Stimulated activated naive CD8-positive, alpha-beta T cell treated with anti-CD3 and anti-CD28 coated beads, Interleukin-15, Interleukin-2, amounts not matched to agents 100 ng/mL and 50 ng/mL, for 24 hours (primary cell): ENCODE results near the gene DTX1.

ENCODE experiments used
- H3K27ac Mint-ChIP-seq: one replicate; pipeline ENCODE4 v1.8.0; 2021; ENCODE audit warnings: mild to moderate bottlenecking, mixed read lengths
- H3K27me3 Mint-ChIP-seq: one replicate; pipeline ENCODE4 v1.8.0; 2021; ENCODE audit warnings: mixed read lengths
- H3K36me3 Mint-ChIP-seq: one replicate; pipeline ENCODE4 v1.8.0; 2021; ENCODE audit warnings: low read depth, mixed read lengths
- H3K4me1 Mint-ChIP-seq: one replicate; pipeline ENCODE4 v1.8.0; 2021; ENCODE audit warnings: low read depth, mixed read lengths
- H3K4me3 Mint-ChIP-seq: one replicate; pipeline ENCODE4 v1.8.0; 2021; ENCODE audit warnings: mild to moderate bottlenecking, mixed read lengths
- H3K9me3 Mint-ChIP-seq: one replicate; pipeline ENCODE4 v1.8.0; 2021; ENCODE audit warnings: mixed read lengths

DTX1 gene

DNA sequence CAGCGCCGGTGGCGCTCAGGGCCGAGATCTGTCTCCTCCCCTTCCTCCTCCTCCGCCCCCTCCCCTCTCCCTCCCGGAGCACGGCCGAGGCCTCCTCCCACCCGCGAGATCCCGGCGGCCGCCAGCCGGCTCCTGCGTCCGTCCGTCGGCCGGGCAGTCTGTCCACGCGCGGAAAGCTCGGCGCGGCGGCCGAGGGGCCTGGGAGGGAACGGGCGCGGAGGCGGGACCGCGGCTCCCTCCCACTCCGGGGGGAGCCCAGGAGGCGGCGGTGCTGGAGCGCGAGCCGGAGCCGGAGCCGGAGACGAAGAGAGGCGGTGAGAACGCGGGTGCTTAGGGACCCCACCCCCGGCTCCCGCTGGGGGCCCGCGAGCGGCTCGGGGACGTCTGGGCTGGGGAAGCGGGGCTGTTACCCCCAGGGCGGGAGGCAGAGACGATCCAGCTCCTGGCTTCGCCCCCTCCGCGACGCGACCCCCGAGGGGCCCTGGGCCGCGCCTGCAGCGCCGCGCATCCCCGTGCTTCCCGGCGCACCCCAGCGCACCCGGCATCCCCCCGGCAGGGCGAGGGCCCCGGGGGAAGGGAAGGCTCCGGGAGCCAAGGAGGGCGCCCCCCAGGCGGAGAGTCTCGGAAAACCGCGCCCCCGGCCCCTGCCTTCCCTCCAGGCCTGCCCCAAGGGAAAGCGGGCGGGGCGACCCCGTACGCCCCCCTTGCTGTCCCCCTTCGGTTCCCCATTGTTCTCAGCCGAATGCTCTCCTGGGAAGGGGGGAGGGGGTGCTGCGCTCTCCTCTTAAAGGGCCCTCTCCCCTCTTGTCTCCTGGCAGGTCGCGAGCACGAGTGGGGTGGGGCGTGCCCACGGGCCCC lies at the start of gene DTX1:
Gene DTX1, plus strand, starts transcription at position 100 of the 858 bp plus-strand sequence. CDS start 1,463 bp downstream, outside the sequence.
- H3K4me3 Mint-ChIP-seq: peak within 1 kb of the TSS; percentile 59

GRCh38 chr12:113007166-113007565 lies 49.4 kb upstream of the DTX1 start:
- peaks cover 10% of the 10 kb centered on the region for H3K9me3 Mint-ChIP-seq
- no peak overlapping the region for H3K4me3 Mint-ChIP-seq
- H3K36me3 Mint-ChIP-seq: peaks cover 91% of the 10 kb centered on the region
- no peaks in the 10 kb centered on the region for H3K4me1 Mint-ChIP-seq
- H3K27me3 Mint-ChIP-seq: no peaks in the 10 kb centered on the region
- no peak overlapping the region for H3K27ac Mint-ChIP-seq

More for the DNA sequence above, at the start of gene DTX1:
- no peaks in the 10 kb centered on the region for H3K27me3 Mint-ChIP-seq
- H3K36me3 Mint-ChIP-seq: no peaks in the 10 kb centered on the region
- H3K4me1 Mint-ChIP-seq: peaks cover 10% of the 10 kb centered on the region
- no peaks in the 10 kb centered on the region for H3K9me3 Mint-ChIP-seq
- H3K27ac Mint-ChIP-seq: no peak within 1 kb of the TSS

GRCh38 chr12:113010701-113011100 lies 45.8 kb upstream of the DTX1 start:
- Mint-ChIP-seq H3K9me3 (peaks cover 10% of the 10 kb centered on the region), H3K4me1 (no peaks in the 10 kb centered on the region), H3K27ac (no peak overlapping the region), H3K27me3 (no peaks in the 10 kb centered on the region), H3K4me3 (no peak overlapping the region), H3K36me3 (peaks cover 60% of the 10 kb centered on the region)

DNA sequence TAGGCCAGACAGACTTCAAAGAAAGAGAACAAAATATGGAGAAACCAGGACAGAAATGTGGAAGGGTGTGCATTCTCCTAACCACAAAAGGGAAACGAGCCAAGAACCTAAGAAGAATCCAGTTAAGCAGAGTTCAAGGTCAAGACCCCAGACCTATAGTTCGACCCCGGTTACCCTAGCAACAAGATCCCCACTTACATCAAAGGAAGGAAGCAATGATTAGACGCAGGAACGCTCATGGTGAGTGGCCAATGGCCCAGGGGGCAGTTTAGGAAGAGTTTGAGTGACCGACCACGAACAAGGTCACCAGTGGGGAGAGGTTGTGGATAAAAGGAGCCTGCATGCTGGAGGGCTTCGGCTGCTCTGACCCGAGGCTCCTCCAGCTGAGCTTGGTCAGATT lies 42.0 kb upstream of the DTX1 start:
- Mint-ChIP-seq H3K9me3 (peaks cover 10% of the 10 kb centered on the region), H3K4me1 (no peaks in the 10 kb centered on the region), H3K36me3 (peaks cover 26% of the 10 kb centered on the region), H3K27me3 (no peaks in the 10 kb centered on the region), H3K27ac (no peak overlapping the region), H3K4me3 (no peak overlapping the region)

DNA sequence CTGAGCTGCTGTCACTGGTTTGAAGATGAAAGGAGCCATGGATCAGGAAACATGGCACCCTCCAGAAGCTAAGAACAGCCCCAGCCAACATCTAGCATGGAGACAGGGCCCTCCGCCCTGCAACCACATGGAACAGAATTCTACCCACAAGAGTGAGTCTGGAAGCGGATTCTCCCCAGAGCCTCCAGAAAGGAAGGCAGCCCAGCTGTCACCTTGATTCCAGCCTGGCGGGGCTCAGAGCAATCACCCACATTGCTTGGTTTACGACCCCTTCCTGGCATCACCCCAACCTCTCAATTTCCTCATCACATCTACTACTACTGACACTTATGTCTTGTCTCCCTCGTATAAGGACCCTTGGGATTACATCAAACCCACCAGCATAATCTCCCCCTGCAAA lies 39.7 kb upstream of the DTX1 start:
- Mint-ChIP-seq H3K36me3 (peaks cover 4% of the 10 kb centered on the region), H3K4me3 (no peak overlapping the region), H3K27me3 (no peaks in the 10 kb centered on the region), H3K4me1 (no peaks in the 10 kb centered on the region), H3K9me3 (peaks cover under 1% of the 10 kb centered on the region), H3K27ac (no peak overlapping the region)

DNA sequence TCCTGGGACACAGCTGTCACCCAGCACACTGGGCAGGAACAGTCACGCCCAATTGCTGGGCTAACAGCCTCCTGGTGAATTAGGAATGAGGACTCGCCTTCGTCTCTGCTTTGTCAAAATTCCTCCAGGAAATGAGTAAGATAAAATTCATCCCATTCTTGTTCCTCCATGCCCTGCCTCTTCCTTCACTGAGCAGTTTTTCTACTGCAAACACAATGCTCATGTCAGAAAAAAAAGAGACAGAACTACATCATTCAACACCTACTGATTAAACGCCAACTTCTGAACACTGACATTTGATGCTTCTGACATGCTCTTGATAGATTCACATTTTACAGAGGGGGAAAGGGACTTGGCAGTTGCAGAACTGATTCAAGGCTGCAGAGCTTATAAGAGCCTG lies 37.5 kb upstream of the DTX1 start:
- Mint-ChIP-seq H3K36me3 (no peaks in the 10 kb centered on the region), H3K27ac (no peak overlapping the region), H3K27me3 (no peaks in the 10 kb centered on the region), H3K4me1 (peaks cover 13% of the 10 kb centered on the region), H3K4me3 (no peak overlapping the region), H3K9me3 (no peaks in the 10 kb centered on the region)

GRCh38 chr12:113021500-113021899 lies 35.0 kb upstream of the DTX1 start:
- H3K27ac Mint-ChIP-seq: no peak overlapping the region
- peaks cover 13% of the 10 kb centered on the region for H3K4me1 Mint-ChIP-seq
- H3K36me3 Mint-ChIP-seq: no peaks in the 10 kb centered on the region
- no peak overlapping the region for H3K4me3 Mint-ChIP-seq
- H3K9me3 Mint-ChIP-seq: no peaks in the 10 kb centered on the region
- H3K27me3 Mint-ChIP-seq: no peaks in the 10 kb centered on the region

GRCh38 chr12:113022563-113023297 lies 33.8 kb upstream of the DTX1 start:
- Mint-ChIP-seq H3K9me3 (no peaks in the 10 kb centered on the region), H3K27ac (no peak overlapping the region), H3K27me3 (no peaks in the 10 kb centered on the region), H3K4me1 (peaks cover 13% of the 10 kb centered on the region), H3K4me3 (no peak overlapping the region), H3K36me3 (no peaks in the 10 kb centered on the region)

DNA sequence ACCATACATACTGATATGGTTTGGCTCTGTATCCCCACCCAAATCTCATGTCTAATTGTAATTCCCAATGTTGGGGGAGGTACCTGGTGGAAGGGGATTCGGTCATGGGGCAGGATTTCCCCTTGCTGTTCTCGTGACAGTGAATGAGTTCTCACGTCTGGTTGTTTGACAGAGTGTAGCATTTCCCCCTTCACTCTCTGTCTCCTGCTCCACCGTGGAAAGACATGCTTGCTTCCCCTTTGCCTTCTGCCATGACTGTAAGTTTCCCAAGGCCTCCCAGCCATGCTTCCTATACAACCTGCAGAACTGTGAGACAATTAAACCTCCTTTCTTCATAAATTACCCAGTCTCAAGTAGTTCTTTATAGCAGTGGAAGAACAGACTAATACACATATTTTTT lies 28.8 kb upstream of the DTX1 start:
- Mint-ChIP-seq H3K27me3 (no peaks in the 10 kb centered on the region), H3K4me1 (peaks cover 4% of the 10 kb centered on the region), H3K9me3 (no peaks in the 10 kb centered on the region), H3K27ac (no peak overlapping the region), H3K36me3 (no peaks in the 10 kb centered on the region), H3K4me3 (no peak overlapping the region)

GRCh38 chr12:113030875-113031525 lies 25.5 kb upstream of the DTX1 start:
- H3K4me1 Mint-ChIP-seq: no peaks in the 10 kb centered on the region
- H3K4me3 Mint-ChIP-seq: no peak overlapping the region
- no peak overlapping the region for H3K27ac Mint-ChIP-seq
- H3K36me3 Mint-ChIP-seq: no peaks in the 10 kb centered on the region
- no peaks in the 10 kb centered on the region for H3K9me3 Mint-ChIP-seq
- no peaks in the 10 kb centered on the region for H3K27me3 Mint-ChIP-seq

DNA sequence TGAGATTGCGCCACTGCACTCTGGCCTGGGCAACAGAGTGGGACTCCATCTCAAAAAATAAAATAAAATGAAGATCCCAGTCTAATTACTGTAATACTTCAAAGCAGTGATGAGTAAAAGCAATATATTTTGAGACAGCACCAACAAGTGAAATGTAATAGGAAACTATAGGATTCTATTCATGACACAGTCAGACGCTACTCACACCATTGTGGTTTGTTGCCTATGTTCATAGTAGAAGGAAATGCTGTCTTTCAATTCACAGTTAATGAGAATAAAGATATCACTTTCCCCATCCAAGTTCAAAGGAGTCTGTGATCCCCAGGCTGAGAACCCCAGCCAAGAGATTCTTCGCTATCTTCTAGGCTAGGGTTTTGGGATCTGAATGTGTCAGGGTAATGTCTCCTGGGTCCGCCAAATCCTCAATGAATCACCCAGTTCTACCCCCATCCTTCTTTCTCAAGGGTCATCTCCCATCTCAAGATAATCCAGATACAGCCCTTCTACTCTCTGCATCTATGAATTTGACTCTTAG lies 16.6 kb upstream of the DTX1 start:
- Mint-ChIP-seq H3K27ac (no peak overlapping the region), H3K9me3 (no peaks in the 10 kb centered on the region), H3K4me1 (no peaks in the 10 kb centered on the region), H3K36me3 (no peaks in the 10 kb centered on the region), H3K4me3 (no peak overlapping the region), H3K27me3 (peaks cover 3% of the 10 kb centered on the region)

DNA sequence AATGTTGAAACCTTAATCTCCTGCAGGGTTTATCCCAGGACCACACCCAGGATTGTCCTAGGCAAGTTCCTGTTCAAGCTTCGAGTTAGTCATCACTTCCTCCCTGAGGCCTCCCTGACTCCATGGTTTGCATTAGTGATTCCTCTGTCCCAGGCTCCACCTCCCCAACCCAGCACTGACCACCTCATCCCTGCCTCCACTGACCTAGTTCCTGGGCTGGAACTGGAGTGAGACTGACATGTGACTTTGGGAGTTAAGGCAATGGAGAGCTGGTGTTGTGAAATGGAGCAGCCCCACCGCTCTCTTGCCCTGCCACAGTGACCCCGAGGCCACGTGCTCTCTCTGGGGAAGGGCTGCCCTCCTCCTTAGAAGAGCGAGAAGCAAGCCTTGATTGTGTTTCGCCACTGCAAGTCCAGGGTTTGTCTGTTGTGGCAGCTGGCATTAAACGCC lies 15.8 kb upstream of the DTX1 start:
- Mint-ChIP-seq H3K27ac (no peak overlapping the region), H3K4me3 (no peak overlapping the region), H3K27me3 (peaks cover 3% of the 10 kb centered on the region), H3K9me3 (no peaks in the 10 kb centered on the region), H3K36me3 (no peaks in the 10 kb centered on the region), H3K4me1 (no peaks in the 10 kb centered on the region)

- Mint-ChIP-seq H3K4me3 (no peak overlapping the region), H3K27ac (no peak overlapping the region), H3K36me3 (no peaks in the 10 kb centered on the region), H3K9me3 (no peaks in the 10 kb centered on the region), H3K27me3 (peaks cover 3% of the 10 kb centered on the region), H3K4me1 (no peaks in the 10 kb centered on the region)
Measured at GRCh38 chr12:113041560-113041959, 15.0 kb upstream of the DTX1 start.

- peaks cover 3% of the 10 kb centered on the region for H3K27me3 Mint-ChIP-seq
- H3K4me1 Mint-ChIP-seq: no peaks in the 10 kb centered on the region
- H3K4me3 Mint-ChIP-seq: no peak overlapping the region
- no peaks in the 10 kb centered on the region for H3K9me3 Mint-ChIP-seq
- no peaks in the 10 kb centered on the region for H3K36me3 Mint-ChIP-seq
- H3K27ac Mint-ChIP-seq: no peak overlapping the region
Measured at GRCh38 chr12:113043240-113043639, 13.3 kb upstream of the DTX1 start.

GRCh38 chr12:113044516-113044915 lies 12.0 kb upstream of the DTX1 start:
- Mint-ChIP-seq H3K36me3 (no peaks in the 10 kb centered on the region), H3K27ac (no peak overlapping the region), H3K27me3 (peaks cover 3% of the 10 kb centered on the region), H3K4me1 (peaks cover 8% of the 10 kb centered on the region), H3K9me3 (no peaks in the 10 kb centered on the region), H3K4me3 (no peak overlapping the region)
